Astrocyte of the cerebellum (primary cell): ENCODE results near the gene C1orf56.
"Not testable (repeated sequence)": the region's sequence is repeated elsewhere in the genome, so short reads cannot be mapped to it uniquely, and the experiment has no call there.

ENCODE experiments used
- DNase-seq: peaks from one replicate; pipeline ENCODE4 v3.0.0-alpha.2; 2011; ENCODE audit warnings: low read depth
- H3K4me3 ChIP-seq: 2 replicates; pipeline ENCODE4 v1.5.1; 2011; ENCODE audit warnings: mild to moderate bottlenecking, low read depth, low read length, moderate library complexity
- in situ Hi-C: cut with HindIII; loops from 2 replicates; pipeline ENCODE4 v1.10.0; 2017; ENCODE audit warnings: low sequenced_read_pairs
- TF ChIP-seq, protein P1 (sequence below): IDR thresholded peaks from 2 replicates; pipeline ENCODE4 v1.5.1; 2012; ENCODE audit warnings: low read length, low read depth, moderate library complexity, mild to moderate bottlenecking; ENCODE audit errors: missing control alignments

The C1orf56 gene

DNA sequence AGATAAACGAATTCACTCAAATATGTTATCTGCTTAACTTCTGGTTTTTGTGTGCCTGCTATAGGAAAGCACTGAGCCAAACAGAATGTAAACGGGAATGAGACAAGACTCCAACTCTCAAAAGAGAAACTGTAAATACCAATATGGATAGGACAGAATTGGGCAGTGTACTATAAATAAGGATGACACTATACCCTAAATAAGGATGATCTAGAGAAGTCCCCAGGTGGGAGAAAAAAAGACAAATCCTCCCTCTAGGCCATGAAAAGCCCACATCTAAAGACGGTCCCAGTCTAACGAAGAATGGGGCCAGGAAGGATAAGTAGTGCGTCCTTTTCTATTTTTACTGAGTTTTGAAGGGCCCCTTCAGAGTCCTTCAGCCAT, 21.5 kb downstream of the C1orf56 start:
- TF ChIP-seq, protein P1, sequence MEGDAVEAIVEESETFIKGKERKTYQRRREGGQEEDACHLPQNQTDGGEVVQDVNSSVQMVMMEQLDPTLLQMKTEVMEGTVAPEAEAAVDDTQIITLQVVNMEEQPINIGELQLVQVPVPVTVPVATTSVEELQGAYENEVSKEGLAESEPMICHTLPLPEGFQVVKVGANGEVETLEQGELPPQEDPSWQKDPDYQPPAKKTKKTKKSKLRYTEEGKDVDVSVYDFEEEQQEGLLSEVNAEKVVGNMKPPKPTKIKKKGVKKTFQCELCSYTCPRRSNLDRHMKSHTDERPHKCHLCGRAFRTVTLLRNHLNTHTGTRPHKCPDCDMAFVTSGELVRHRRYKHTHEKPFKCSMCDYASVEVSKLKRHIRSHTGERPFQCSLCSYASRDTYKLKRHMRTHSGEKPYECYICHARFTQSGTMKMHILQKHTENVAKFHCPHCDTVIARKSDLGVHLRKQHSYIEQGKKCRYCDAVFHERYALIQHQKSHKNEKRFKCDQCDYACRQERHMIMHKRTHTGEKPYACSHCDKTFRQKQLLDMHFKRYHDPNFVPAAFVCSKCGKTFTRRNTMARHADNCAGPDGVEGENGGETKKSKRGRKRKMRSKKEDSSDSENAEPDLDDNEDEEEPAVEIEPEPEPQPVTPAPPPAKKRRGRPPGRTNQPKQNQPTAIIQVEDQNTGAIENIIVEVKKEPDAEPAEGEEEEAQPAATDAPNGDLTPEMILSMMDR = no peak
- no peak overlapping the region for H3K4me3 ChIP-seq

DNA sequence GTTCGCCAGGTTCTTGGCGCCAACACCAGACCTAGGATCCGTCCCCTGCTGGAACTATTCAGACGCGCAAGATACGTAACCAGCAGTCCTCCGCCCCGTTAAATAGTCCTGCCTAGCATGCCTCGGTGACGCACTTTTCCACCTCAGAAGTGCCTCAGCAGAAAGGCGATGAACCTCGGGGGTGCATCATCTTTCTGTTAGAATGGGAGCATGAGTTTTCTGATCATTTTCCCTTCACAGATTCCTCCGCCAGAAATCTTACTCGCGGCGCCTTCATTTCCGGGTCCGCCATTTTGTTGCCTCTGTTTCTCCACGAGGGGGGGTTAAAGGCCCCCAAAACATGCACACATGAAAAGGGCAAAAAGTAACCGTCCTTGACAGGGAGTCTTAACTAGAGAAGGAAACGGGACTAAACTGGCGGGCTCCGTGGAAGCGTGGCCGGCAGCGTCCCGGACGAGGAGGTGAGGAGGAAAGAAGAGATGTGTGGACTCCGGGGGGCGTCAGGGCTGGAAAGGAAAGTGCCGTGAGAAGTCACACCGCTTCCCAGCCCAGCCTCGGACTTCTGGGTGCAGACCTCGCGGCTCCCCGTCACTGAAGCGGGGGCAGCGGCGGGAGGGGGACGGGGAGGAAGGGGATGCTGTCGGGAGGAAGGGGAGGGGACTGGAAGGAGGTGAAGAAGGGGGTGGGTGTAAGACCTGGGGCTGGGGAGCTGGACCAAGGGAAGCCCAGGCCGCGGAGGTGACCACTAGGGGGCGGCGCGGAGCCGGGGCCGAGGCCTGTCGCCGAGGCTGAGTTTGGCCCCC, 23.1 kb downstream of the C1orf56 start, which contains the start of gene GABPB2:
TSS of gene GABPB2 (plus strand) at position 288 of the 803 bp plus-strand sequence. CDS start 17,429 bp downstream, outside the sequence.
- peak within 1 kb of the TSS; percentile 68 for H3K4me3 ChIP-seq
- peak; percentile 96 for DNase-seq
- in situ Hi-C loops = no loop called here
- TF ChIP-seq, protein P1 = peak; percentile 87

More for the DNA sequence above, 21.5 kb downstream of the C1orf56 start:
- in situ Hi-C loops = no loop called here
- no peak for DNase-seq

DNA sequence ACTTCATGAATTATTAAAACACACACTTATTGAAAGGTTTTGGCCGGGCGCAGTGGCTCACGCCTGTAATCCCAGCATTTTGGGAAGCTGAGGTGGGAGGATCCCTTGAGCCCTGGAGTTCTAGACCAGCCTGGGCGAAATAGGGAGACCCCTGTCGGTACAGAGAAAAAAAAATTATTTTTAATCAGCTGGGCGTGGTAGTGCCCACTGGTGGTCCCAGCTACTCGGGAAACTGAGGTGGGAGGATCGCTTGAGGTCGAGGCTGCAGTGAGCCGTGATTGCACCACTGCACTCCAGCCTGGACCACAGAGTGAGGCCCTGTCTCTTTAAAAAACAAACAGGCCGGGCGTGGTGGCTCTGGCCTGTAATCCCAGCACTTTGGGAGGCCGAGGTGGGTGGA, 24.7 kb downstream of the C1orf56 start:
- TF ChIP-seq, protein P1 = no peak
- DNase-seq = no peak
- H3K4me3 ChIP-seq = no peak overlapping the region
- in situ Hi-C loops = no loop called here

DNA sequence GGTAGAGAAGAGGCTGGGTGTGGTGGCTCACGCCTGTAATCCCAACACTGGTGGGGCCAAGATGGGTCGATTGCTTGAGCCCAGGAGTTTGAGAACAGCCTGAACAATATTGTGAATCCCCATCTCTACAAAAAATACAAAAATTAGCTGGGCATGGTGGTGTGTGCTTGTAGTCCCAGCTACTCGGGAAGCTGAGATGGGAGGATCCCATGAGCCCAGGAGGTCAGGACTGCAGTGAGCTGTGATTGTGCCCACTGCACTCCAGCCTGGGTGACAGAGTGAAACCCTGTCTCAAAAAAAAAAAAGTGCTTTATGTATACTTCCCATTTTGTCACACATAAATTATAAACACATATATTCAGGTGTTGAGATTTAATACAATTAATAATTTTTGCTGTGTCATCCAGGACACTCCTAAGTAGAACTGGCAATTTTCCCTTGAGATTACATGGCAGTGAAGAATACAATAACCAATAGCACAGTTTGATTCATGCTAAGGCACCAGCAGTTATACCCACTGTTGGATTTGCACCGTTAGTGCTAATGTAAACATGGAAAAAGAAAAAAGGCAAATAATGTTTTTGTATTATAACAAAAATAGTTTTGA, 38.5 kb downstream of the C1orf56 start:
- no peak overlapping the region for H3K4me3 ChIP-seq
- TF ChIP-seq, protein P1 = no peak
- in situ Hi-C loops = no loop called here

DNA sequence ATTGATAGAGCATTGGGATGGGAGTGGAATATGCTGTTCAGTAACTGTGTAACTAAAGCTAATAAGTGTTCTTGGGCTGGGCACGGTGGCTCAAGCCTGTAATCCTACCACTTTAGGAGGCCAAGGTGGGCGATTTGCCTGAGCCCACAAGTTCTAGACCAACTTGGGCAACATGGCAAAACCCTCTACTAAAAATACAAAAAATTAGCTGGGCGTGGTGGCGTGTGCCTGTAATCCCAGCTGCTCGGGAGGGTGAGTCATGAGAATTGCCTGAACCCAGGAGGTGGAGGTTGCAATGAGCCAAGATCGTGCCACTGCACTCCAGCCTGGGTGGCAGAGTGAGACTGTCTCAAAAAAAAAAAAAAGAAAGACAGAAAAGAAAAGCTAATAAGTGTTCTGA, 49.9 kb downstream of the C1orf56 start:
- in situ Hi-C loops = loop anchor here (5.0 kb wide), 1 partner anchor 45 kb away; no protein-coding TSS in a partner anchor
- H3K4me3 ChIP-seq, DNase-seq: not testable (repeated sequence)

More for the DNA sequence above, 38.5 kb downstream of the C1orf56 start:
- no peak for DNase-seq

DNA sequence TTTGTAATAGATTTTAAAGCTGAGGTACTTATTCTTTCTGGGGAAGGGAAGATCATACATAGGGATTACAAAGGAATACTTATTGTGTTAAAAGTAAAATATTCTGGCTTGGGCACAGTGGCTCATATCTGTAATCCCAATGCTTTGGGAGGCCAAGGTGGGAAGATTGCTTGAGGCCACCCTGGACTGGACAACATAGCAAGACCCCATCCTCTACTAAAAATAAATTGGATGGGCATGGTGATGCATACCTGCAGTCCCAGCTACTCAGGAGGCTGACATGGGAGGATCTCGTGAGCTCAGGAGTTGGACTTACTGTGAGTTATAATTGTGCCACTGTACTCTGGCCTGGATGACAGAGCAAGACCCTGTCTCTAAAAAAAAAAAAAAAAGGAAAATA, 50.6 kb downstream of the C1orf56 start:
- H3K4me3 ChIP-seq = no peak overlapping the region
- TF ChIP-seq, protein P1 = no peak
- no peak for DNase-seq
- in situ Hi-C loops = loop anchor here (5.0 kb wide), 1 partner anchor 44 kb away; no protein-coding TSS in a partner anchor
